Endothelial cell of umbilical vein (primary cell): Measurements from ENCODE around the gene PTPRQ. TPM values are rescaled to one million over a fixed set of nuclear protein-coding genes. Genes with fewer than 3 reads are reported as not detected.
"Not testable (repeated sequence)": the region's sequence is repeated elsewhere in the genome, so short reads cannot be mapped to it uniquely, and the experiment has no call there.

Experiments used
- BruUV-seq: library from RNA; stranded (reverse); fragments of 400-500 nt; replicated peaks from 2 replicates; lab custom pipeline; 2021; lab: Mats Ljungman, UMichigan
- CTCF ChIA-PET: fragments of 300-600, 350-600 bp; sonication (Branson Sonifier 250); formaldehyde crosslinking; loops from one replicate; lab custom pipeline; 2021; ENCODE audit warnings: antibody characterized with exemption, inconsistent platforms; lab: Charles Lee
- POLR2A ChIA-PET: fragments of 300-600, 350-600 bp; sonication (Branson Sonifier 250); formaldehyde crosslinking; loops from one replicate; lab custom pipeline; 2021; ENCODE audit warnings: antibody characterized with exemption, inconsistent platforms; lab: Charles Lee
- DNase-seq: peaks from one replicate; pipeline ENCODE4 v3.0.0-alpha.2; 2011; ENCODE audit warnings: low read depth, low spot score
- FAIRE-seq: peaks from 2 replicates; lab custom pipeline; 2011; peaks lifted over from hg19 to GRCh38; lab: Jason Lieb, UNC
- H2AFZ ChIP-seq: 2 replicates; pipeline ENCODE4 v1.6.0; 2012; ENCODE audit warnings: low read depth, low read length, control low read depth, inconsistent platforms
- H3K27ac ChIP-seq: 2 replicates; pipeline ENCODE4 v1.5.1; 2011; ENCODE audit warnings: low read depth, mild to moderate bottlenecking, control low read depth, low read length, moderate library complexity; ENCODE audit not compliant: insufficient read depth
- H3K27me3 ChIP-seq, 2 experiments: 2 replicates each; pipeline versions ENCODE4 v1.6.0 to v1.6.1; 2011; ENCODE audit warnings: low read length in 2 of 2, mixed read lengths in 1 of 2; ENCODE audit not compliant: control insufficient read depth in 2 of 2, insufficient read depth in 2 of 2
- H3K36me3 ChIP-seq, 2 experiments: 2 replicates in 1 of 2; 3 replicates in 1 of 2; pipeline ENCODE4 v1.5.1; 2011; ENCODE audit warnings: low read length in 2 of 2, mild to moderate bottlenecking in 1 of 2, moderate library complexity in 1 of 2; ENCODE audit not compliant: control insufficient read depth in 2 of 2, insufficient read depth in 2 of 2; ENCODE audit errors: extremely low read depth in 1 of 2
- H3K4me1 ChIP-seq: 3 replicates; pipeline ENCODE4 v1.5.1; 2011; ENCODE audit warnings: mild to moderate bottlenecking, low read length; ENCODE audit not compliant: control insufficient read depth, insufficient read depth; ENCODE audit errors: extremely low read depth
- H3K4me2 ChIP-seq: 2 replicates; pipeline ENCODE4 v1.6.1; 2011; ENCODE audit warnings: low read length, control low read depth, mixed read lengths; ENCODE audit not compliant: insufficient read depth
- H3K4me3 ChIP-seq, 3 experiments: fragments of 200-600 bp in 1 of 3; sonication (generic), shearing (Covaris generic) in 1 of 3; replicated peaks in 1 of 3; 2 replicates each; pipeline ENCODE4 v1.5.1; 2011 to 2016; ENCODE audit warnings: control low read depth in 3 of 3, low read length in 3 of 3, mild to moderate bottlenecking in 2 of 3, inconsistent platforms in 1 of 3, low read depth in 1 of 3, moderate library complexity in 1 of 3; ENCODE audit not compliant: insufficient read depth in 1 of 3
- H3K79me2 ChIP-seq: 2 replicates; pipeline ENCODE4 v1.6.0; 2012; ENCODE audit warnings: low read length, inconsistent platforms; ENCODE audit not compliant: control insufficient read depth, insufficient read depth
- H3K9ac ChIP-seq: replicated peaks from 2 replicates; pipeline ENCODE3; 2011; ENCODE audit warnings: low read length, control low read depth; ENCODE audit not compliant: insufficient read depth; ENCODE audit errors: extremely low read depth
- H3K9me1 ChIP-seq: replicated peaks from 3 replicates; pipeline ENCODE4 v1.6.0; 2011; ENCODE audit warnings: mild to moderate bottlenecking, low read length; ENCODE audit not compliant: control insufficient read depth, insufficient read depth; ENCODE audit errors: extremely low read depth
- H3K9me3 ChIP-seq: replicated peaks from 2 replicates; pipeline ENCODE4 v1.5.1; 2012; ENCODE audit warnings: low read length, inconsistent platforms; ENCODE audit not compliant: control insufficient read depth, insufficient read depth
- H4K20me1 ChIP-seq: replicated peaks from 2 replicates; pipeline ENCODE3; 2011; ENCODE audit warnings: mild to moderate bottlenecking, low read length; ENCODE audit not compliant: control insufficient read depth, insufficient read depth; ENCODE audit errors: extremely low read depth
- EZH2 ChIP-seq: IDR thresholded peaks from 2 replicates; pipeline ENCODE4 v1.6.1; 2012; ENCODE audit warnings: borderline replicate concordance, low read depth, mild to moderate bottlenecking, moderate library complexity, low read length, inconsistent platforms; ENCODE audit not compliant: severe bottlenecking
- FOS ChIP-seq: IDR thresholded peaks from 2 replicates; pipeline ENCODE4 v1.6.1; 2011; ENCODE audit warnings: mild to moderate bottlenecking, low read length, moderate library complexity, borderline replicate concordance; ENCODE audit not compliant: insufficient read depth
- GATA2 ChIP-seq: IDR thresholded peaks from 2 replicates; pipeline ENCODE4 v1.7.0; 2011; ENCODE audit warnings: low read depth, mild to moderate bottlenecking, moderate library complexity, mixed read lengths, low read length; ENCODE audit not compliant: insufficient read length, insufficient read depth
- JUN ChIP-seq: IDR thresholded peaks from 2 replicates; pipeline ENCODE4 v1.6.1; 2011; ENCODE audit warnings: borderline replicate concordance, low read depth; ENCODE audit not compliant: insufficient read length, insufficient read depth
- MAX ChIP-seq: IDR thresholded peaks from 2 replicates; pipeline ENCODE4 v1.6.1; 2011; ENCODE audit not compliant: insufficient read depth, insufficient read length
- MYC ChIP-seq: IDR thresholded peaks from one replicate; pipeline ENCODE4 v1.6.1; 2011; ENCODE audit warnings: mild to moderate bottlenecking, low read depth, low read length
- POLR2A ChIP-seq: IDR thresholded peaks from 2 replicates; pipeline ENCODE4 v1.6.1; 2012; ENCODE audit warnings: low read depth, mild to moderate bottlenecking, control low read depth, low read length
- POLR2AphosphoS5 ChIP-seq: IDR thresholded peaks from 2 replicates; pipeline ENCODE4 v1.6.1; 2012; ENCODE audit warnings: low read depth, mild to moderate bottlenecking, control low read depth, low read length, moderate library complexity; ENCODE audit not compliant: insufficient read depth
- dilution Hi-C: fragments of 300-500 bp; cut with MboI; formaldehyde crosslinking; loops from one replicate; pipeline ENCODE4 v1.15.0; 2019; ENCODE audit warnings: low sequenced_read_pairs; ENCODE audit not compliant: extremely low pct_ligation_motif_present
- intact Hi-C: fragments of 100-400 bp; cut with micrococcal nuclease; formaldehyde crosslinking; loops from one replicate; pipeline ENCODE4 v1.10.0; 2022
- polyA plus RNA-seq, 4 experiments: library from polyadenylated mRNA; depleted of rRNA in 3 of 4; stranded (reverse) in 3 of 4; unstranded in 1 of 4; fragments of >200 nt; gene quantifications; 2 replicates each; pipeline versions ENCODE4 v1.2.1 to v1.2.3, GENCODE V29; 2011 to 2012; ENCODE audit warnings: missing spikeins in 1 of 4
- total RNA-seq: library from RNA; stranded (reverse); gene quantifications from 2 replicates; pipeline ENCODE4 v1.2.3, GENCODE V29; 2021
- TF ChIP-seq, protein P1 (sequence below), 2 donors: IDR thresholded peaks; 1 replicate in 1 of 2; 2 replicates in 1 of 2; pipeline ENCODE4 v1.5.1; 2011; ENCODE audit warnings: low read length in 2 of 2, mild to moderate bottlenecking in 2 of 2, moderate library complexity in 2 of 2, control low read depth in 1 of 2, inconsistent platforms in 1 of 2, low read depth in 1 of 2; ENCODE audit not compliant: insufficient read depth in 1 of 2; ENCODE audit errors: extremely low read depth in 1 of 2

The PTPRQ gene
- total and polyA plus RNA-seq, 2 donors (not counting 3 experiments of a cell fraction or from before 2014, with no cell fraction given): not detected

DNA sequence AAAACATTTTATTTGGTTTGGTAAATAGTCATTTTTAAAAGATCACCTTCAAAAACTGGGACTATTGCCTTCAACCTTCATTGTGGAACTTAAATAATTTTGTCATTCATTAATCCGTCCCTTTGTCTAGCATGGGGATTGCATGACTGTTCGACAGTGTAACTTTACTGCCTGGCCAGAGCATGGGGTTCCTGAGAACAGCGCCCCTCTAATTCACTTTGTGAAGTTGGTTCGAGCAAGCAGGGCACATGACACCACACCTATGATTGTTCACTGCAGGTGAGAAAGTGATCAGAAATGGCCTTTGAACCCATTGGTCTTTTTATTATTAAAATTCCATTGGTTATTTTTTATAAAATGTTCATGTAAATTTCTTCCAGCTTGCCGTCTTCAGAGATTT, 226.2 kb downstream of the PTPRQ start:
- Histone ChIP-seq H3K4me3 (no peak overlapping the region), H3K79me2 (no peaks in the 10 kb centered on the region), H3K27ac (no peak overlapping the region), H3K27me3 (no peaks in the 10 kb centered on the region), H4K20me1 (no peaks in the 10 kb centered on the region), H2AFZ (no peak overlapping the region), H3K4me2 (no peak overlapping the region), H3K9ac (no peak overlapping the region), H3K9me3 (no peaks in the 10 kb centered on the region), H3K9me1 (no peaks in the 10 kb centered on the region), H3K36me3 (no peaks in the 10 kb centered on the region), H3K4me1 (no peaks in the 10 kb centered on the region)
- dilution Hi-C loops (no loop called here), intact Hi-C loops (no loop called here)
- TF ChIP-seq POLR2AphosphoS5 (no peak), EZH2 (no peak), FOS (no peak), MYC (no peak), JUN (no peak), POLR2A (no peak), GATA2 (no peak), MAX (no peak)
- TF ChIP-seq, protein P1, sequence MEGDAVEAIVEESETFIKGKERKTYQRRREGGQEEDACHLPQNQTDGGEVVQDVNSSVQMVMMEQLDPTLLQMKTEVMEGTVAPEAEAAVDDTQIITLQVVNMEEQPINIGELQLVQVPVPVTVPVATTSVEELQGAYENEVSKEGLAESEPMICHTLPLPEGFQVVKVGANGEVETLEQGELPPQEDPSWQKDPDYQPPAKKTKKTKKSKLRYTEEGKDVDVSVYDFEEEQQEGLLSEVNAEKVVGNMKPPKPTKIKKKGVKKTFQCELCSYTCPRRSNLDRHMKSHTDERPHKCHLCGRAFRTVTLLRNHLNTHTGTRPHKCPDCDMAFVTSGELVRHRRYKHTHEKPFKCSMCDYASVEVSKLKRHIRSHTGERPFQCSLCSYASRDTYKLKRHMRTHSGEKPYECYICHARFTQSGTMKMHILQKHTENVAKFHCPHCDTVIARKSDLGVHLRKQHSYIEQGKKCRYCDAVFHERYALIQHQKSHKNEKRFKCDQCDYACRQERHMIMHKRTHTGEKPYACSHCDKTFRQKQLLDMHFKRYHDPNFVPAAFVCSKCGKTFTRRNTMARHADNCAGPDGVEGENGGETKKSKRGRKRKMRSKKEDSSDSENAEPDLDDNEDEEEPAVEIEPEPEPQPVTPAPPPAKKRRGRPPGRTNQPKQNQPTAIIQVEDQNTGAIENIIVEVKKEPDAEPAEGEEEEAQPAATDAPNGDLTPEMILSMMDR (IDR thresholded peaks at IDR 0.05; ENCODE audit: extremely low read depth in 1 of 2, insufficient read depth in 1 of 2, low read depth in 1 of 2, low read length in 2 of 2): no peak
- CTCF ChIA-PET: no interaction called here
- BruUV-seq: no TSS peak
- DNase-seq (no peak), FAIRE-seq (no peak)
- POLR2A ChIA-PET: no interaction called here

- CTCF ChIA-PET, H3K27ac ChIP-seq, H4K20me1 ChIP-seq, H3K27me3 ChIP-seq, H3K9ac ChIP-seq, DNase-seq, H3K79me2 ChIP-seq, FAIRE-seq, H2AFZ ChIP-seq, intact Hi-C loops, BruUV-seq, H3K4me3 ChIP-seq, dilution Hi-C loops, H3K9me1 ChIP-seq, H3K9me3 ChIP-seq, H3K4me1 ChIP-seq, H3K36me3 ChIP-seq, POLR2A ChIA-PET, H3K4me2 ChIP-seq: not testable (repeated sequence)
These were observed 232.1 kb downstream of the PTPRQ start for GRCh38 chr12:80676042-80676636.
